GM21515 (cell line): ENCODE data around the gene STK11IP.

Experiments
- ATAC-seq: cut with Tn5 transposase; IDR thresholded peaks from one replicate; pipeline ENCODE4 v1.9.1; 2021; ENCODE audit not compliant: unreplicated experiment

Gene STK11IP

DNA sequence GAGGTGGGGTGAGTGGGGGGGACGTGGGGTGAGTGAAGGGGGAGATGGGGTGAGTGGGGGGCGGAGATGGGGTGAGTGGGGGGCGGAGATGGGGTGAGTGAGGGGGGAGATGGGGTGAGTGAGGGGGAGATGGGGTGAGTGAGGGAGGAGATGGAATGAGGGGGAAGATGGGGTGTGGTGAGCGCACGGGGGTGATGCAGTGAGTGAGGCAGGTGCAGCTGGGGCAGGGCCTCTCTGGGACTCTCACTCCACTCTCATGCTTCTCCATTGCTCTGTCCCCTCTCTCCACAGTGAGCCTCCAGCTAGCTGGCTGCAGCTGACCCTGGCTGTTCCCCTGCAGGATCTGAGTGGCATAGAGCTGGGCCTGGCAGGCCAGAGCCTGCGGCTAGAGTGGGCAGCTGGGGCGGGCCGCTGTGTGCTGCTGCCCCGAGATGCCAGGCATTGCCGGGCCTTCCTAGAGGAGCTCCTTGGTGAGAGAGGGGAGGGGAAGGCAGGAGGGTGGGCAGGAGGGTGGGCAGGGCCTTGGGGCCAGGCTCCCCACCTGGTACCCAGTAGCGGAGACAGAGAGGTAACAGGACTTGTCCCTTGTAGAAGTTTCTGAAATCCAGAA, 15.9 kb downstream of the STK11IP start:
- ATAC-seq, result no peak

DNA sequence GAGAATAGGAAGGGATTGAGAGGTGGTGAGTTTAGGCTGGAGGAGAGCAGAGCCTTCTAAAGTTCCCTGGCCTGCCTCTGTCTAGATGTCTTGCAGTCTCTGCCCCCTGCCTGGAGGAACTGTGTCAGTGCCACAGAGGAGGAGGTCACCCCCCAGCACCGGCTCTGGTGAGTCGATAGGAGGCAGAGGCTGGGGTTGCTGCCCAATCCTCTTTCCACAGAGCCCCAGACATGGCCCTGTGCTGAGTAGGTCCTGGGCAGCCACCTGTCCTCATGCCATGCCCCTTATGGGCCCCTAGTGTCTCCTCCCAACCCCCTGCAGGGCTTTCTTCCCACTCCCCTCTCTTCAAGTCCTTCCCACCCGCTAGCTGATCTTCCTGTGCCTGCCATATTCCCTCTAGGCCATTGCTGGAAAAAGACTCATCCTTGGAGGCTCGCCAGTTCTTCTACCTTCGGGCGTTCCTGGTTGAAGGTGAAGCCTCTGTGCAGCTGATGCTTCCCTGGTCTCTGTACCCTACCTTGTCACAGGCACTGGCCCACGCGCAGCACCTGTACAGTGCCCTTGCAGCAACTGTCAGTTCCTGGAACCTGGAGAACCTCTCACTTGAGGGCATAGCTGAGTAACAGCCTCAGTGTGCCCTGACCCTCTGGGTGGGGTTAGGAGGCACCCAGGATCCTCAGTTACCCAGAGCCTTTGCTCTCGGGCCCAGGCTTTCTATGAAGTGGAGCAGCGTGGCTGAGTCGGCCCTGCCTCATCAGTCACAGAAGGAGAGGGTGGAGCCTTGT, 16.6 kb downstream of the STK11IP start:
- ATAC-seq, result no peak

DNA sequence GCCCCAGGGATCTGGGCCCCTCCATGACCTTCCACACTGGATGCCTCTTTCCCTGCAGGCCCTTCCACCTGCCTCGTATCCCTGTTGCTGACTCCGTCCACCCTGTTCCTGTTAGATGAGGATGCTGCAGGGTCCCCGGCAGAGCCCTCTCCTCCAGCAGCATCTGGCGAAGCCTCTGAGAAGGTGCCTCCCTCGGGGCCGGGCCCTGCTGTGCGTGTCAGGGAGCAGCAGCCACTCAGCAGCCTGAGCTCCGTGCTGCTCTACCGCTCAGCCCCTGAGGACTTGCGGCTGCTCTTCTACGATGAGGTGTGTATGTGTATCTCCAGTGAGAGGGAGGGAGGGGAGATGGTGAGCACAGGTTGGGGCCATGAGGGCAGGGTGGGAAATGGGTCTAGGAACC, 17.4 kb downstream of the STK11IP start:
- no peak for ATAC-seq

DNA sequence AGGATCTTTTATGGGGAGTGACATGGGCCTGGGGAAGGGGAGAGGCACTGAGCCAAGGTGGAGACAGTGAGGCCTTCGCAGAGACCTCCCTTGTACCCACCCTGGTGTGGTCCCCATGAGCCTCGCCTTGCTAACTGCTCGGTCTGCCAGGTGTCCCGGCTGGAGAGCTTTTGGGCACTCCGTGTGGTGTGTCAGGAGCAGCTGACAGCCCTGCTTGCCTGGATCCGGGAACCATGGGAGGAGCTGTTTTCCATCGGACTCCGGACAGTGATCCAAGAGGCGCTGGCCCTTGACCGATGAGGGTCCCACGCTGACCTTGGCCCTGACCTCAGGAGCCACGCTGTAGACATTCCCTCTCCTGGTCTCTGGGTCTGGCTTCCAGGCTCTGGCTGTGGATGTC, 18.2 kb downstream of the STK11IP start:
- no peak for ATAC-seq

DNA sequence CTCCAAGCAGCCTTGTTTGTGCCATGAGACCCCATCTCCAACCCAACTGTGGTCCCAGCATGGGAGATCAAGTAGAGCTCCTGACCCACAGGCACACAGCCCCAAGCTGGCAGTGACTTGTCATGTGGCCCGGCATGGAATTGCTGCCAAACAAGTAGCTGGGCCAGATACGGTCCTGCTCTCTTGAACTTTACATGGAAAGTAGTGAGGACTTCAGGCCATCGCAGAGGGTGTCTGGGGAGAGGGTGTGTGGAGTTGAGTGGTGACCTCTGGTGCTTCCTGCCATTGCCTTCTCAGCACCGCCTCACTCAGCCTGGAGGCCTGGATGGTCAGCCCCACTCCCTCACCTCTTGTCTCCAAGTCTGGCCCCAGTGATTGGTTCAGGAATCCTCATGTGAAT, 18.9 kb downstream of the STK11IP start:
- ATAC-seq, result no peak

DNA sequence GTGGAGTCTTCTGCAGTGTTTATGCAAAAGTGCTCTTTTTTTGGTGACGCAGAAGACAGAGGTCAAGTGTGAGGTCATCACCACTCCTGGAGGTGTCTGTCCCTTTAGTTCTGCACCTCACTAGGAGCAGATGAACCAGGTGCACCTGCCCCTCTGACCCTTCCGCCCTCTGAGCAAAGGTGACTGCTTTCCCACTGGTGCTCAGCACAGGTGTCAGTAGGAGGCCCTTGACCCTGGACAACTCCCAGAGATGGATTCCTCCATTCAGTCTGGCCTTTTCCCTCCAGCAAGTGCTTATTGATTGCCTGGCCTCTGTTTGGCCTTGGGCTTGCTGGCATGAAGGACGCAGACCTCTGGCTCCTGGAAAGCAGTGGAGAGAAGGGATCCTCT, 21.1 kb downstream of the STK11IP start:
- no peak for ATAC-seq

DNA sequence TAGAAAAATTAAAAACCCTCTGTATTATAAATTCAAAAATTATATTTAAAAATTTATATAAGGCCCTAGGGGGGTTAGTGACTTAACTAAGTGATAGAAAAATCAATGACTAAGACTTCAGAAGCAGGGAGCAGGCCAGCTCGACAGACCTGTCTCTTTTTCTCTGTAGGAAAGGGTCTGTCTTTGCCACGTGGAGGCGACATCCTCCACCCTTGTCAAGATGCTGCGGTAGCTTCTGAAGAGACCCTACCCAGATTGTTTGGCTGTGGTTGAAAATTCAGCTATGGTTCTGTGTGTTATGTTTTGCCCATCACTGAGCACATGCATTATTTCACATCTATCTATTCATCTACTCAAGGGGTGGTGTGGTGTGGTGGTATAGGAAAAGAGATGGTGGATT, 21.6 kb downstream of the STK11IP start:
- no peak for ATAC-seq

DNA sequence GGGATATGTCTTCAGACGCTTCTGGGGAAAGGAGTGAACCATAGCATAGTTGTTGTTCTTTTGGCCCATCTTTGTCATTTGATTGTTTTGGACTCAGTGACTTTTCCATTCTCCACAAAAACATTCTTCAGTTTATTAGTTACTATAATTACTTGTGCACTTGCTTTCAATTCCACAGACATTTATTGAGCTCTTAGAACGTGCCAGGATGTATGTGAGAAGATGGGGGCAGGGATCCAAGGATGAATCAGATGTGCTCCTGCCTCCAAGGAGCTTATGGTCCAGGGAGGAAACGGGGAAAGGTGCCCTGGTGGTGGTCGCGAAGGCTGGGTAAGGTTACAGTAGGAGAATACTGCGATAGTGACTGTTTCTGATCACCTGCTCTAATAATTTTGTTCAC, 22.9 kb downstream of the STK11IP start:
- no peak for ATAC-seq

DNA sequence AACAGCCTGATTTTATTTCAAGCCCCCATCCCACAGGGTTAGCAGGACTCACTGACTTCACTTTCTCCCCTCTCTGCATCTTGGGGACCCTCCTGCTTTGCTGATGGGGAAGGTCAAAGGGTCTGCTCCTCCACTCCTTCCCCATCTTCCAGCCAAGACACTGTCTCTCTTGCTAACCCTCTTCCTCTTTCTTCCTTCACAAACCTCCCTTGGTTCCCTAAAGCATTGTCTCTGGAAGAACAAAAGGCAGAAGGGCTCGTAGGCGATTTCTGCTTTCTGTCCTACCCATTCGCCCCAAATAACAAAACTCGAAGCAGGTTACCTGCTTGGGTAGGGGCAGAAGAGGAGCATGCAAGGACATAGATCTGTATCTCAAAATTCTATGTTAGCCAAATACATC, 24.3 kb downstream of the STK11IP start:
- ATAC-seq, result no peak

DNA sequence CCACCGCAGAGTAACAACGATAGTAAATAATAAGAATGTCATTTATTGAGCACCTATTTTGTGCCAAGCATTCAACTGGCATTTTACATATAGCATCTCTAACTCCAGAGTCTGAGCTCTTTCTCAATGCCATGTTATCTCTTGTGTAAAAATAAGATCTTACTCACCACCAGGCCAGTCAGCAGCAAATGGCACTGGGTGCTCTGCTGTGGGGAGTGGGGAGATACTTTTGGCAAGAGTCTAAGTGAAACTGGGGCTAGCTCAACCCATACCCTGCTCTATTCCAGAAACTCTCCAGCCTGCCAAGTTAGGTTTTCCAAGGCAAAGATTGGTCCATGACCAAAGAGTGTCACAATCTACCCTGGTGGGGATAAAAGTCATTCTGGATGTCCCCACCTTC, 24.8 kb downstream of the STK11IP start:
- no peak for ATAC-seq

DNA sequence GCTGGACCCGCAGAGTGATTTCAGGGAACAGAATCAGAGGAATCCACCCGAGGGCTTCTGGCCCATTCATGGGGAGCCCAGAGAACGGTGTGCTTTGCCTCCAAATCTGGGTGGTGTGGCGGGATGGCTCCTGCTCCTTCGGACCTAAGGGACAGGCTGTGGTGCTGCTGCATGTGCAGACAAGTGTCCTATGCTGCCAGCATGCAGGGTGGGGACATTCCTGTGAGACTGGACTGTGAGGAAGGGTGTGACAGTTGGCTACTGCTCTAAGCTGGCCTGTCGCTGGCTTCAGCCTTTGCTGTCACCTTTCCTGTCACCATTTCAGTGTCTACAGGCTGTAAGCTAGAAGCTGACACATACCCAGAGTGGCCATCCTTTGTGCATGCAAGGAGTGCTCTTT, 26.9 kb downstream of the STK11IP start:
- no peak for ATAC-seq

DNA sequence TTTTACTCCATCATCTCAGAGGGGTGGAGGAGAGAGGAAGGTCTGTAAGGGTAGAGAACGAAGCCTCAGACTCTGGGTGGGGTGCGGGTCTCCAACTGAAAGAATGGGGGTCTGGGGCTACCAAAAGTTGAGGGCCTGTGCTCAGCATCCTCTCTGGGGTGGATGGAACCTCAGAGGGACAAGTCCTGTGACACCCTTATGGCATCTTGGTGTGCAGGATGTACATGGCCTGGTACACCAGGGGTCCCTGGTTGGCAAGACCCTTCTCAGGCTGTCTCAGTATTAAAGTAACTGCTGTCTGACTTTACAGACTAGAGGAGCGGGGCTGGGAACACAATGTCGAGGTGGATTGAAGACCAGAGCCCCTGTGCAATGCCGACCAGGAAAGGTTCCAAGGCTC, 27.5 kb downstream of the STK11IP start:
- ATAC-seq, result no peak

DNA sequence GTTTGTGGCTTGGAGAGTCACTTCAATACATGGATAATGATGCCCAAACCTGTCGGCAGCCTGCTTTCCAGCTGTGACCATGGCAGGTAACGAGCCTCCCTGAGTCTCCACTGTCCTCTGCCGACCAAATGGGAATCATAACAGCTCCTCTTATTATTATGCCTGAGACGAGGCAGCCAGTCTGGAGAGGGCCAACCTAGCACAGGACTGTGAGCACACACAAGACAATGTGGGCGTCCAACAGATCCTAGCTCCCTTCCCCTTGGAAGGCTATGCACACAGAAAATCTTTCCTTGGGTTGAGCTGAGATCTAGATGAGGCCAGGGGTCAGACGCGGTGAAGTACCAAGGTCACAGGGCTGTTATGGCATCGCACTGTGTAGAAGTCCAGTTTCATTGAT, 28.9 kb downstream of the STK11IP start:
- ATAC-seq, result no peak

DNA sequence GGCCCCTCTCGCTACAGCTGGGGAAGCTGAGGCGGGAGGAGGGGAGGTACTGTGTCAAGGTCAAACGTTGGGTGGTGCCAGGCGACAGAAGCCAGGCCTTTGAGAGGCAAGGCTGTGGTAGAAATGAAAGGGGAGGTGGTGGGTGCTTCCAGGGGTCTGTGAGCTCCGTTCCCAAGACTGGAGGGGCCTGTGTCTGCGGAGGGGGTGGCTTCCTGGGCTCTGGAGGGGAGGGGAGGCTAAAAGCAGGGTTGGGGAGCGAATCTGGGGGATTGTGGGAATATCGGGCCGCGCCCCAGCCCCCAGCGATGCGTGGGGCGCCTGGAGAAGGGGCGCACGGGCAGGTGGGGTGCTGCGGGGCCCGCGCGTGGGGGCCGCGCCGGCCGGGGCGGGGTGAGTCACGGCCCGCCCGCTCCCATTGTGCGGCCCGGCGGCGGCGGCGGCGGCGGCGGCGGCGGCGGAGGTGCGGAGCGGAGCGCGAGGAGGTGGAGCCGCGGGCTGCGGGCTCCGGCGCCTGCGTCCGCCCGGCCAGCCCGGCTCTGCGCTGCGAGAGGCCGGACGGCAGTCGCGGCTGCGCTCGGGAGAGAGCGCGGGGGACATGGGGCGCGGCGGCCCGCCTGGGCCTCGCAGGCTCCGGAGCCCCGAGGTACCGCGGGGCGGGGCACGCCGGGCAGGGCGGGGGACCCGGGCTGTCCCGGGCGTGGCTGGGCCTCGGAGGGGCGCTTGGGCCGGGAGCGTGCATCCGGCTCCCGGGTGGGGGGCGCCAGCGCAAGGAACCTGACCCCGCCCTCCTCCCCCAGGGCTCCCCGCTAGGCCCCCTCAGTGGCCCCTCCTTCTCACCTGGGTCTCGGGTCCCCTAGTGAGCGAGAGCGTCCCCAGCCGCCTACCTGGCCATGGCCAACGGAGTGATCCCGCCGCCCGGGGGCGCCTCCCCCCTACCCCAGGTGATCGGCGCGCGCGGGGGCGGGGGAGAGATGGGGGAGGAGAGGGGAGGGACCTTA, 29.7 kb downstream of the STK11IP start, which contains the start of gene SLC4A3:
Gene SLC4A3 (plus strand): TSS at position 528 of the 998 bp plus-strand sequence. CDS start 363 bp downstream, at position 891.
- ATAC-seq, result no peak

DNA sequence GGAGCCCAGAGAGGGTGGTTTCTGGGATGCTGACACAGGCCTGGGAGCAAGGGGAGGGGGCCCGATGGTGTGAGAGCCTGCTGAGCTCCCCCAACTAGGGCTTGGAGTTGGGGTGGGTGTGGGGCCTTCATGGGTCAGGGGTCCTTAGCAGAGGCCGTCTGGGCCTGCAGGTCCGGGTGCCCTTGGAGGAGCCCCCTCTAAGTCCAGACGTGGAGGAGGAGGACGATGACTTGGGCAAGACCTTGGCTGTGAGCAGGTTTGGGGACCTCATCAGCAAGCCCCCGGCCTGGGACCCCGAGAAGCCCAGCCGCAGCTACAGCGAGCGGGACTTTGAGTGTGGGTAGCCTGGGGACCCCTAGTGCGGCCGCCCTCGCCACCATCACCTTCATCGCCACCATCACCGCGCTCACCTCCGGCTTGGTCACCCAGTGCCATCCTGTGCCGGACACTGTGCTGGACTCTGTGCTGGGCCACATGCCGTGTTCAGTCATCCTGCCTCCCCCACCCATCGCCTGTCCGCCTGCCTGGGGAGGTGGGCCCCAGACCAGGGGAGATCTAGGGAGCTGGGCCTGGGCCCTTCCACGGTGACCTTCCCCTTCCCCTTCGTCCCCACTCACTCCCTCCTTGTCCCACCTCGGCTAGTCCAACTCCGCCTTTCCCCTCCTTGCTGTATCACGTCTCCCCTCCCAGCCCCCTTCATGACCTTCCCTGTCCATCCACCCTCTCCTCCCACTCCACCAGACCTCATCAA, 30.8 kb downstream of the STK11IP start:
- no peak for ATAC-seq

DNA sequence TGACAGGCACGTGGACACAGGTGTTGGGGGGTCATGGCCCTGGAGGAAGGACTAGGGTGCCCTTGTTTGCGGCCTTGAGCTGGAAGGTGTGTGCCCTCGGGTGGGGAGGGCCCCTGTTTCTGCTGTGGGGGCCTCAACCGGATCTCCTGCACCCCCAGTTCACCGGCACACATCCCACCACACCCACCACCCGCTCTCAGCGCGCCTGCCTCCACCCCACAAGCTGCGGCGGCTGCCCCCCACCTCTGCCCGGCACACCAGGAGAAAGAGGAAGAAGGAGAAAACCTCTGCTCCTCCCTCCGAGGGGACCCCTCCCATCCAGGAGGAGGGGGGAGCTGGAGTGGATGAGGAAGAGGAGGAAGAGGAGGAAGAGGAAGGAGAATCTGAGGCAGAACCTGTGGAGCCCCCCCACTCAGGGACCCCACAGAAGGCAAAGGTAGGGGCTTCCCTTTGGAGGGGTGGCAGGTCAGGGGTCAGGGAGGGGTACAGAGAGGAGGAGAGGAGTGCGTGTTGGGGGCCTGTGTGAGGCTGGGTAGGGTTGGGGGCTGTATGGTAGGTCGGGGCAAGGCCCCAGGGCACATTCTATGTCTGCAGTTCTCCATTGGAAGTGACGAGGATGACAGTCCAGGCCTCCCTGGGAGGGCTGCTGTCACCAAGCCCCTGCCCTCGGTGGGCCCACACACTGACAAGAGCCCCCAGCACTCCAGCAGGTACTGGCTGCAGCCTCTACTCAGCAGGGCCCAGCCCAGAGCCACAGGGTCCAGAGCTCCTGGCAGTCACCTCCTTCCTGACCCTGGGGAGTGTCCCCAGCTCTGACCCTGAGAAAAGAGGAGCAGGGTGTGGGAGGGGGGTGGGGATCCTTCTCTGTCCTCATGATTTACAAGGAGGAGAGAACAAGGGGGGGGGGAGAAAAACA, 31.6 kb downstream of the STK11IP start:
- ATAC-seq, result no peak

DNA sequence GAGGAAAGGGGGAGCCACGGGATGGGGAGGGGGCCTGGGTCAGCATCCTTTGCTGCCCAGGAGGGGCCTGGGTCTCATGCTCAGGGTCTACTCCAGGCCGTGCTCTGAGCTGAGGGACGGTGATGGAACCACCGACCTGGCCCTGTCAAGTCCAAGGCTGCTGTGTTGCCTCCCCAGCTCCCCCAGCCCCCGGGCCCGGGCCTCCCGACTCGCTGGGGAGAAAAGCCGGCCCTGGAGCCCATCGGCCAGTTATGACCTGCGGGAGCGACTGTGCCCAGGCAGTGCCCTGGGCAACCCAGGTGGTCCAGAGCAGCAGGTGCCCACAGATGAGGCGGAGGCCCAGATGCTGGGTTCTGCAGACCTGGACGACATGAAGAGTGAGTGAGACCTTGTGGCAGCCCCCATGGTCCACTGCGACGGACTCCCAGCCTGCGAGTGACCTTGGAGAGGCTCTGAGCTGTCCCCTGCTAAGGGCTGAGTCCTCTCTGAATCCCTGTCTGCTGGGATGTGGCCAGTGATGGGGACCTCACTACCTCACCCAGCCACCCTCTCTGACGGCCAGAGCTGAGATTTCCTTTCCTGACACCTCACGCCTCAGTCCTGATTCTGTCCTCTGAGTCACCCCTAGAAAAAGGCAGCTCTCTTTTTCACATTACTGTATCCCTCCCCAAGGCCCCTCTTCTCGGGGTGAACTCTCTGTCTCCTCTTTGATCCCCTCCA, 32.5 kb downstream of the STK11IP start:
- no peak for ATAC-seq

DNA sequence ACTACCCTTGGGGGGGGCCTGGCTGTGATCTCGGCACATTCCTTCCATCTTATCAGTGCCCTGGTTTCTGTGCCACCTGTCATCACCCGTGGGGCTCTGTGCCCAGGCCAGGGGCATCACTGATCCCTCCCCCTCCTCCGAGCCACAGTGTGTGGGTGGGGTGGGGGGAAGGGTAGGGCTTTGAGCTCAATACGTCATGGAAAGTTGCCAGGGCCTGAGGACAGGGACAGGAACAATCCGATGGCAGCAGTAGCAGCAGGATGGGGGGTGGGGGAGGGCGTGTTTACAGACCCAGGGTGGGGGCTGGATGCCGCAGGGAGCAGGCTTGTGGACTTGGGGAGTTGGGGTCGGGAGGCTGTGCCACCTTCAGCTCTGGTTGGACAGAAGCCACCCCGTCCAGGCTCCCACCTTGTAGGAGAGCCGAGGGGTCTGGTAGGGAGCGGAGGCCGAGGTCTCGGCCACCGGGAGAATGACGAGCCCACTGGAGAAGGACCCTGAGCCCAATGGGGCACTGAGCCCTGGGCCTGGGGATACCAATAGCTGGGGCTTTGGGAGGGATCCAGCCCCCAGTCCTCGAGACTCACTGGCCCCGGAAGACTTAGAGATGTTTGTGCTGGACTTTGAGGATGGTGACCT, 33.2 kb downstream of the STK11IP start:
- ATAC-seq, result no peak
